ENCODE measurements around the gene EDN2. TPM values are rescaled to one million over a fixed set of nuclear protein-coding genes. Genes with fewer than 3 reads are reported as not detected.

Gene EDN2
- total RNA-seq, 1 donor, result not detected

GRCh38 chr1:41461790-41462679, 22.4 kb downstream of the EDN2 start:
- H3K4me3 ChIP-seq (ENCODE audit: low read depth, low read length), result no peak overlapping the region
- TF ChIP-seq, protein P1, sequence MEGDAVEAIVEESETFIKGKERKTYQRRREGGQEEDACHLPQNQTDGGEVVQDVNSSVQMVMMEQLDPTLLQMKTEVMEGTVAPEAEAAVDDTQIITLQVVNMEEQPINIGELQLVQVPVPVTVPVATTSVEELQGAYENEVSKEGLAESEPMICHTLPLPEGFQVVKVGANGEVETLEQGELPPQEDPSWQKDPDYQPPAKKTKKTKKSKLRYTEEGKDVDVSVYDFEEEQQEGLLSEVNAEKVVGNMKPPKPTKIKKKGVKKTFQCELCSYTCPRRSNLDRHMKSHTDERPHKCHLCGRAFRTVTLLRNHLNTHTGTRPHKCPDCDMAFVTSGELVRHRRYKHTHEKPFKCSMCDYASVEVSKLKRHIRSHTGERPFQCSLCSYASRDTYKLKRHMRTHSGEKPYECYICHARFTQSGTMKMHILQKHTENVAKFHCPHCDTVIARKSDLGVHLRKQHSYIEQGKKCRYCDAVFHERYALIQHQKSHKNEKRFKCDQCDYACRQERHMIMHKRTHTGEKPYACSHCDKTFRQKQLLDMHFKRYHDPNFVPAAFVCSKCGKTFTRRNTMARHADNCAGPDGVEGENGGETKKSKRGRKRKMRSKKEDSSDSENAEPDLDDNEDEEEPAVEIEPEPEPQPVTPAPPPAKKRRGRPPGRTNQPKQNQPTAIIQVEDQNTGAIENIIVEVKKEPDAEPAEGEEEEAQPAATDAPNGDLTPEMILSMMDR (IDR thresholded peaks at IDR 0.05; ENCODE audit: insufficient read depth, low read length), result no peak
- peak; percentile 78 for DNase-seq (ENCODE audit: low read depth)

- TF ChIP-seq, protein P1 (IDR thresholded peaks at IDR 0.05; ENCODE audit: insufficient read depth, low read length), result no peak
- H3K4me3 ChIP-seq (ENCODE audit: low read depth, low read length), result no peak overlapping the region
- DNase-seq (ENCODE audit: low read depth), result peak; percentile 44
Observed at GRCh38 chr1:41456847-41457540, 27.5 kb downstream of the EDN2 start.

- DNase-seq (ENCODE audit: low read depth), result peak; percentile 34
- TF ChIP-seq, protein P1 (IDR thresholded peaks at IDR 0.05; ENCODE audit: insufficient read depth, low read length), result no peak
- H3K4me3 ChIP-seq (ENCODE audit: low read depth, low read length), result no peak overlapping the region
Observed at GRCh38 chr1:41455479-41456332, 28.8 kb downstream of the EDN2 start.

- no peak for DNase-seq (ENCODE audit: low read depth)
- H3K4me3 ChIP-seq (ENCODE audit: low read depth, low read length), result no peak overlapping the region
- TF ChIP-seq, protein P1 (IDR thresholded peaks at IDR 0.05; ENCODE audit: insufficient read depth, low read length), result no peak
Observed at GRCh38 chr1:41454406-41454805, 30.1 kb downstream of the EDN2 start.

- TF ChIP-seq, protein P1 (IDR thresholded peaks at IDR 0.05; ENCODE audit: insufficient read depth, low read length), result no peak
- H3K4me3 ChIP-seq (ENCODE audit: low read depth, low read length), result no peak overlapping the region
- no peak for DNase-seq (ENCODE audit: low read depth)
Observed at GRCh38 chr1:41452704-41453290, 31.7 kb downstream of the EDN2 start.

DNA sequence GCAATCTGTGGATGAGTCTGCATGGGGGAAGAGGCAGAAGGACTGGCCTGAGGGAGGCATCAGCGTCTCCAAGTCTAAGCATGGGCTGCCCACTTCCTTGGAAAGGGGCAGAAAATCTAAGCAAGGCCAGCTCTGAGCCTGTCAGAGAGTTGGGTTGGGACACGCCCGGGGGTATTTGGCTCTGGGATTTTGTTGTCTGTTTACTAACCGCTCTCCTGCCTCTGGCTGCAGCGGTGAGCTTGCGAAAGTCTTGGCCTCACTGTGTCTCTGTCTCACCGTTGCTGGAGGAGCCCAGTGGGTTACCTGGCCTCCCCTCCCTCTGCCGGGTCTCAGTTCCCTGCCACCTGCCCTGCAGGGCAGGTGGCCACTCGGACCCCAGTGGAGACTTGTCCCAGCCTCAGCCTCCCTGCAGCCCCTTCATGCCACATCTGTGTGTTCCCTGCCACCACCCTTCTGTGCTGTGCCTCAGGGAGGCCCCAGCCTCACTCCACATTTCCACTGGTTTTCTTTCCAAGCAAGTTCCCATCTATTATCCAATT, 33.7 kb downstream of the EDN2 start:
- TF ChIP-seq, protein P1 (IDR thresholded peaks at IDR 0.05; ENCODE audit: insufficient read depth, low read length), result no peak
- DNase-seq (ENCODE audit: low read depth), result no peak
- H3K4me3 ChIP-seq (ENCODE audit: low read depth, low read length), result no peak overlapping the region

All from fibroblast of the aortic adventitia (primary cell).